ENCODE measurements around the gene CHD1.

The CHD1 gene

DNA sequence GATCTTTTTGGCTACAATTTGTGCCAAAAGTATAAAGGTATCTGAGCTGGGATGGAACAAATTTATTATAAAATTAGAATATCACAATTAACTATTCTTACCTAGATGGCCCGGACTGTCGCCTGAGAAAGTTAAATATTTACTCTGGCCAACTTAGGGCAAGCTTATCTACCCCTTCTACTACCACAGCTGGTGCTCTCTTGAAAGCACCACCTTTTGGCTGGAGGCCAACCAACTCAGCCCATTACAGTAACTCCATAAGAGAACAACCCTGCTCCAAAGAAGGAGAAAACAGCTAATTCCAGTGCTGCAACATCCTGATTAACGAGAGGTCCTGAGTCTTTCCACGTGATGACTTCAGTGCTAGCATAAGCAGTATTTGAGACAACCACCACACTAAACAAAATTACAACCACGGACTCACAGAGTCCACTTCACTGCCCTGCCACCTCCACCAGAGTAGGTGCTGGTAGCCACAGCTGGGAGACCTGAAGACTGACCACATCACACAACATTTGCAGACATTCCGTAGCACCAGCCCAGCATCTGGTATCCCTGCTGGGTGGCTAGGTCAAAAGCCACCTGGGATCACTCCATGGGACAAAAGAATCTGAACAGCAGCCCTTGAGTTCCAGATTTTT is 112.1 kb downstream of the CHD1 start:
- no peak overlapping the region for H3K4me3 ChIP-seq (ENCODE audit: low read depth, low read length)
- TF ChIP-seq, protein P1, sequence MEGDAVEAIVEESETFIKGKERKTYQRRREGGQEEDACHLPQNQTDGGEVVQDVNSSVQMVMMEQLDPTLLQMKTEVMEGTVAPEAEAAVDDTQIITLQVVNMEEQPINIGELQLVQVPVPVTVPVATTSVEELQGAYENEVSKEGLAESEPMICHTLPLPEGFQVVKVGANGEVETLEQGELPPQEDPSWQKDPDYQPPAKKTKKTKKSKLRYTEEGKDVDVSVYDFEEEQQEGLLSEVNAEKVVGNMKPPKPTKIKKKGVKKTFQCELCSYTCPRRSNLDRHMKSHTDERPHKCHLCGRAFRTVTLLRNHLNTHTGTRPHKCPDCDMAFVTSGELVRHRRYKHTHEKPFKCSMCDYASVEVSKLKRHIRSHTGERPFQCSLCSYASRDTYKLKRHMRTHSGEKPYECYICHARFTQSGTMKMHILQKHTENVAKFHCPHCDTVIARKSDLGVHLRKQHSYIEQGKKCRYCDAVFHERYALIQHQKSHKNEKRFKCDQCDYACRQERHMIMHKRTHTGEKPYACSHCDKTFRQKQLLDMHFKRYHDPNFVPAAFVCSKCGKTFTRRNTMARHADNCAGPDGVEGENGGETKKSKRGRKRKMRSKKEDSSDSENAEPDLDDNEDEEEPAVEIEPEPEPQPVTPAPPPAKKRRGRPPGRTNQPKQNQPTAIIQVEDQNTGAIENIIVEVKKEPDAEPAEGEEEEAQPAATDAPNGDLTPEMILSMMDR (IDR thresholded peaks at IDR 0.05; ENCODE audit: borderline replicate concordance, insufficient read depth, low read depth, low read length) = no peak

DNA sequence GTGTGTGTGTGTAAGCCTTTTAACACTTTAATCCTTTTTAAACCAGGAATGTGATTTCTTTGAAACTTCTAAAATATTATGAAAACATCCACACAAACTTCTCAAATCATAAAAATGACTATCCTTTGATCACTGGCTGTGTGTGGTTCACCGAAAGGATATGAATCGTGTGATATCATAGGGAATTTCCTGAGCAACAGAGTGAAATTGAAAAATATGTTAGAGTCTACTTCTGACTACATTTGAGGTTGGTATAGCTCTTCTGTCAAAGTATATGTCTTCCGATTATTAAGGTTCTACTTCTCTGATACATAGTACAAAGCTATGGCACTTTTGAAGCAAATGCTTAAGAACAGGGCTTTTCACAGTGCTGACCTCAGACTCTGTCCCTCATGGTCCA is 115.1 kb downstream of the CHD1 start:
- TF ChIP-seq, protein P1 (IDR thresholded peaks at IDR 0.05; ENCODE audit: borderline replicate concordance, insufficient read depth, low read depth, low read length) = no peak
- H3K4me3 ChIP-seq (ENCODE audit: low read depth, low read length) = no peak overlapping the region

DNA sequence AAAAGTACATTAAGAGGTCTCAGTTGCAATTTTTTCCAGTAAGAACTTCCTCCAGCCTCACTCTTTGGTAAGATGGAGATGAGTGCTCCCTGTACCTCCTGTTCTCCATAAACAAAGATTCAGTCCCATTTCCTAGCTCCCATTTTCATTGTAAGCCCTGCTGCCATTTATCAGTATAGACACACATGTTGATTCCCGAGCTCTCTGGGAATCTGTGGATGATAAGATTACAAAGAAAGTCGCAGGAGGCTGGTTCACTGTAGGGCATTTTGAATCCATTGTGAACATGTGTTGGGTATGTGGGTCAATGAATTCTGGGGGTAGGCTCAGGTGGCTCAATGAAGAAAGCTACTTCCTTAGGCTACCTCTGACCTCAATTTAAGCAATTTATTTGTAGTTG is 118.6 kb downstream of the CHD1 start:
- TF ChIP-seq, protein P1 (IDR thresholded peaks at IDR 0.05; ENCODE audit: borderline replicate concordance, insufficient read depth, low read depth, low read length) = no peak
- no peak overlapping the region for H3K4me3 ChIP-seq (ENCODE audit: low read depth, low read length)

DNA sequence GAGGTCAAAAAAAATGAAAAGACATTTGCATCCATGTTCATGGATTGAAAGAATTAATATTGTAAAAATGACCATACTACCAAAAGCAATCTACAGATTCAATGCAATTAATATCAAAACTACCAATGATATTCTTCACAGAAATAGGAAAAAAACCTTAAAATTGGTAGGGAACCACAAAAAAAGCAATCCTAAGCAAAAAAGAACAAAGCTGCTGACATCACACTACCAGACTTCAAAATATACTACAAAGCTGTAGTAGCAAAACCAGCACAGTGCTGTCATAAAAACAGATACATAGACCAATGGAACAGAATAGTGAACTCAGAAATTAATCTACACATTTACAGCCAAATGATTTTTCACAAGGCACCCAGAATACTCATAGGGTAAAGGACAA is 121.0 kb downstream of the CHD1 start:
- no peak overlapping the region for H3K4me3 ChIP-seq (ENCODE audit: low read depth, low read length)
- TF ChIP-seq, protein P1 (IDR thresholded peaks at IDR 0.05; ENCODE audit: borderline replicate concordance, insufficient read depth, low read depth, low read length) = no peak

DNA sequence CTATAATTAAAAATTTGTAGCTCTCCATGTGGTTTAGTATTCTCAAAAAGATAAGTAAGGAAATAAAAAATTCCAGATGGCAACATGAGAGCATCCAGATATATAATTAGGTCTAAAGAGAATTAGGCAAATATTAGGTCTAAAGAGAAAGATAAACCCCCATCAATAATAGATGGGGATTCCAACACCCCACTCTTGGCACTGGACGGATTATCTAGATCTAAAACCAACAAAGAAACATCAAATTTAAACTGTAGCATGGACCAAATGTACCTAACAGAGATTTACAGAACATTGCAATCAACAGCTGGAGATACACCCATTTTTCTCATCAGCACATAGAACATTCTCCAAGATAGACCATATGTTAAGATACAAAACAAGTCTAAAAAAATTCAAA is 123.7 kb downstream of the CHD1 start:
- H3K4me3 ChIP-seq (ENCODE audit: low read depth, low read length) = no peak overlapping the region
- TF ChIP-seq, protein P1 (IDR thresholded peaks at IDR 0.05; ENCODE audit: borderline replicate concordance, insufficient read depth, low read depth, low read length) = no peak

DNA sequence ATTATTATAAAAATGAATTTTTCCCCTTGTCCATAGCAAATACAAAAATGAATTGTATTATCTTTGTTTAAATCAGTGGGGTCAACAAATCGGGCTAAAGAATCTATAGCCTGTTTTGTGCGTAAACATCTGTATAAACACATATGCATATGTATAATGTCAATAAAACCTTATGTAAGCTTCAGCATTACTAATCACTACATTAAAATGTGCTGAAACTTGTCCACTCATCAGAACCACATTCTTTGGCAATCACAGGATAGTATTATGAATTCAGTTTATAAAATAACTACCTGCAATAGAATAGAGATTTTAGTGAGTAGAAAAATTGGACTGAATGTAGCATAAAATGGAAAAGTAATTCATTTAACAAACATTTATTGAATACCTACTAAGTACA is 124.7 kb downstream of the CHD1 start:
- TF ChIP-seq, protein P1 (IDR thresholded peaks at IDR 0.05; ENCODE audit: borderline replicate concordance, insufficient read depth, low read depth, low read length) = no peak
- no peak overlapping the region for H3K4me3 ChIP-seq (ENCODE audit: low read depth, low read length)

All from GM12875 (cell line).